Activated T-cell treated with anti-CD3 and anti-CD28 coated beads for 1 hour (primary cell): ENCODE data around the gene KLK11.

Experiments
- DNase-seq: peaks from one replicate; pipeline ENCODE4 v3.0.0-alpha.2; 2020; ENCODE audit warnings: low read depth

Gene KLK11

GRCh38 chr19:51026554-51026831 lies at the start of gene KLK11:
KLK11 (minus strand) TSS chr19:51026616; CDS start chr19:51025631, 985 bp downstream.
- no peak for DNase-seq

DNA sequence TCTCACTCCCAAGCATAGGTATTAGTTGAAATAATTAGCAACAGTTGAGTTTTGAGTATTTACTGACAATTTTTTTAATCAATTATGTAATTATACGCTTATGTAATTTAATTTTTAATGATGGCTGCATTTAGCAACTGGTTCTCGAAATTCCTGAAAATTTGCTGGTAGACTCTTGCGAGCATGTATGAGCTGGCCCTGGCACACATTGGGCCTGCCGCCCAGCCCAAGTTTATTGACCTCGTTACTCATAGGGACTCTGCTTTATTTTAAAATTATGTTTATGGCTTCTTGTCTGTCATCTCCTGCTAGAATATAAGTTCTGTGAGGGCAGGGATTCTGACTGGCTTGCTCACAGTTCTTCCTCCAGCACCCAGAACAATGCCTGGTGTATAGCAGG lies 49.6 kb upstream of the KLK11 start:
- no peak for DNase-seq

- DNase-seq = no peak
These were observed 44.6 kb upstream of the KLK11 start for GRCh38 chr19:51071095-51071405.

DNA sequence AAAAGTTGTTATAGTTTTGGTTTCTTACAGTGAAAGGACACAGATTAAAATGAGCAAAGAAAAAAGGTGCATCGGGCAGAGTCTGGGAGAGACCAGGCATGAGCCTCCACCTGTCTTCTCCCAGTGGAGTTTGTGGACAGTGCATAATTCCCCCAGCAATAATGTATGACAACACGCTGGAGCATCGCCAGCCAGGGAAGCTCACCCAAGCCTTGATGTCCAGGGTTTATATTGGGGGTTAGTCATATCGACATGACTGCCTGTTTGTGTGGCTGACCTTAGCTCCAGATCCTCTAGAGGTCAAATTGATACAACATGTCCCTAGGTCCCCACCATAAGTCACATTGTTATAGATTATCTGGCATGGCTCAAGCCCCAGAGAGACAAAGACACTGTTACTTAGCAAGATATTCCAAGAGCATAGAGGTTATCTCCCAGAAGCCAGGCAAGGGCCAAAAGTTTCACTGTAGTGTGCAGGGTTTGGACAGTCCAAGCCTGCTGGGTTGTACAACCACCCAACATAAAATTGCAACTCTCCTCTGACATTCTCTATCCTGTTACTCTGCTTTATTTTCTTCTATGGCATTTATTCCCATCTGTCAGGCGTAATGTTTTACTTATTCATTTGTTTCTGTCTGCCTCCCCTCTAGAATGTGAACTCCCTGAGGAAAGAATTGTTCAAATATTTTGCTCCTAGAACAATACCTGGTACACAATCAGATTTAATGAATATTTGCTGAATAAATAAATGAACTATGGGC lies 44.1 kb upstream of the KLK11 start:
- no peak for DNase-seq

GRCh38 chr19:51066393-51067186 lies 40.2 kb upstream of the KLK11 start:
- DNase-seq = no peak

- DNase-seq = no peak
These were observed 39.0 kb upstream of the KLK11 start for GRCh38 chr19:51065221-51065960.

GRCh38 chr19:51064534-51065220 lies 38.3 kb upstream of the KLK11 start, which contains the start of gene KLK13:
KLK13 (minus strand) TSS chr19:51065092; CDS start chr19:51065067, 25 bp downstream.
- no peak for DNase-seq

- DNase-seq = no peak
These were observed 37.2 kb upstream of the KLK11 start for GRCh38 chr19:51063664-51064063.

- no peak for DNase-seq
These were observed 34.6 kb upstream of the KLK11 start for GRCh38 chr19:51060973-51061372.

DNA sequence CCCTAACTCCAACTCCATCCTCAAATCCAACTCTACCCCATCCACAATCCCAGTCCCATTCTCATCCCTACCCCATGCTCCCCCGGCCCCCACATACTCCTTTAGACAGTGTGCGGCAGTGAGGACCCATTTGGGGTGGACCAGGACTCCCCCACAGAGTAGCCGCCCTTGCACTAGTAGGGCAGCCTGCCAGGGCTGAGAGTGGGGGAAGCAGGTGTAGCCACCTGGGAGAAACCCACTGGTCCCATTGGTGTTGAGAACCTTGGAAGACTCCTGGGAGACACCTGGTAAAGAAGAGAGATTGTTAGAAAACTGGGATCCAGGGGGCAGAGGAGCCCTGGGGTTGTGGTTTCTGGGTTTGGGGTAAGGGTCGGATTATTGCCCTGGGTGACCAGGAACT lies 33.9 kb upstream of the KLK11 start:
- DNase-seq = no peak

- no peak for DNase-seq
These were observed 33.3 kb upstream of the KLK11 start for GRCh38 chr19:51059715-51060114.

DNA sequence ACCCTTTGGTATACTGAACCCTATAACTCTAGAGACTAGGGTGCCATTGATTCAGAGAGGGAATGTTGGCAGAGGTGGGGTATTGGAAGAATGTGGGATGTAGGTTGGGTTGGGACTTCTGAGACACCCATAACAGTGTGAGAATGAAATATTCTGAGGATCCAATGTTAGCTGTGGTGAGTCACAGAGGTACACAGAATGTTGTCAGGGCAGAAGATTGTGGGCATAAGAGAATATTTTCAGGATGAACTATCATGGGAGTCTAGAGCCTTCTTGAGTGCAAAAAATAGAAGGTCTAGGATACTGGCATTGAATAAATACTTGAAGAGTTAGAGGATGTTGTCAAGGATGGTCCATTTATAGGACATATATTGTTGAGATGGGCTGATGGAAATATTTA lies 29.4 kb upstream of the KLK11 start:
- no peak for DNase-seq

- no peak for DNase-seq
These were observed 20.6 kb upstream of the KLK11 start for GRCh38 chr19:51047031-51047335.

GRCh38 chr19:51044327-51044726 lies 17.9 kb upstream of the KLK11 start:
- DNase-seq = no peak

GRCh38 chr19:51043497-51043896 lies 17.1 kb upstream of the KLK11 start:
- DNase-seq = no peak

DNA sequence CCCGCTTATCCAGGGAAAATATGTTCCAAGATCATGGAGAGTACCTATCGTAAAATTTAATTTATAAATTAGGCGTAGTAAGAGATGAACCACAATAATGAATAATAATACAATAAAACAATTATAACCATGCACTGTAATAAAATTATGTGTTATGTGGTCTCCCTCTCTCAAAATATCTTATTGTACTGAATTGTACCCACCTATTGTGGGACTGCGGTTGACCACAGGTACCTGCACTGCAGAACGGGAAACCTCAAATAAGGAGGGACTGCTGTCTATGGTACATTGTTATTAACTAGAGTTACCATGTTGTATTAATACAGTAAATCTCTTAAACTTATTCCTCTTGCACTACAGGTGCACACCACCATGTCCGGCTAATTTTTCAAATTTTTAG lies 13.7 kb upstream of the KLK11 start:
- no peak for DNase-seq

- DNase-seq = no peak
These were observed 10.1 kb upstream of the KLK11 start for GRCh38 chr19:51036519-51036918.

DNA sequence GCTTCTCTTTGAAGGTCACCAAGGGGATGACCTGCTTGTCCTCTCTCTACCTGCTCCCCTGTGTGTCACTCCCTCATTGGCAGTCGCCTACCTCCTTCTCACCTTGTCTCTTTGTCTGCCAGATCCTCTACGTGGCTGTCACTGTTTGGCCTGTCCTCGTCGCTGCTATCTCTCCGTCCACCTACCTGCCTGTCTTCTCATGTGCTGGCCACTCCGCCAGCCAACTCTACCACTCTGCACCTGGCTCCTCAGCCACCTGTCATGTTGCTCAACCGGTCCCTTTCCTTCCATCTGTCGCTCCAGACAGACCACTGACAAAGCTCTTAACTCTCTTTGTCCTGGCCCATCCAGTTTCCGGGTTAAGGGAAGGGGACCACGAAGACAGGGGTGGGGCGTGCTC lies 8.3 kb upstream of the KLK11 start, which contains the start of gene KLK12:
TSS of gene KLK12 (minus strand) at position 299 of the 400 bp plus-strand sequence. CDS start 381 bp downstream, outside the sequence.
- no peak for DNase-seq

- no peak for DNase-seq
These were observed 5.4 kb upstream of the KLK11 start for GRCh38 chr19:51031880-51032225.

DNA sequence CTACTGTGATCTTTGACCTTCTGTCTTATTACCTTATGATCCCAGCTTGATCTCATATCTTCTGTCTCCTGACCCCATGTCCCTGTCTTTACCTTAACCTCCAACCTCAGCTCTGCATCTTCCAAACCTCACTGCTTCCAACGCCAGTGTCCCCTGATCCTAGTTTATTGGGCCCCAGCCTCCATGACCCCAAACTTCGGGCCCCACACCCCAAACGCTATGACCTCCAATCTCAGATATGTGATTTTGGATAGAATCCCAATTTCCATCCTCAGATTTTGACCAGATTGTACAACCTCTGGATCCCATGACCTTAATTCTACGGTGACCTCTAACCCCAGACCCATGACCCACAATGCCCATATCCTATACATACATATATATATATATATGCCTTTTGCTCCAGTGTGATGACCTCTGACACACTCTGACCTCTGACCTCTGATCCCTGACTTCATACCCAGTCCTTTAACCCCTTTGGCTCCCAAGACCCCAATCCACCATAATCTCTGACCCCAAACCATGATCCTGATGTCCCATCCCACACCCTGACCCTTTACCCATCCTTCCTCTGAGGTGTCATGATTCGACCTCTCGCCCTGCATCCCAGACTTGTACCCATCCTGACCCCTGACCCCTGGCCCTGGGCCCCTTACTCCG lies 4.9 kb upstream of the KLK11 start:
- DNase-seq = no peak

- DNase-seq = no peak
These were observed 4.2 kb upstream of the KLK11 start for GRCh38 chr19:51030631-51031030.

DNA sequence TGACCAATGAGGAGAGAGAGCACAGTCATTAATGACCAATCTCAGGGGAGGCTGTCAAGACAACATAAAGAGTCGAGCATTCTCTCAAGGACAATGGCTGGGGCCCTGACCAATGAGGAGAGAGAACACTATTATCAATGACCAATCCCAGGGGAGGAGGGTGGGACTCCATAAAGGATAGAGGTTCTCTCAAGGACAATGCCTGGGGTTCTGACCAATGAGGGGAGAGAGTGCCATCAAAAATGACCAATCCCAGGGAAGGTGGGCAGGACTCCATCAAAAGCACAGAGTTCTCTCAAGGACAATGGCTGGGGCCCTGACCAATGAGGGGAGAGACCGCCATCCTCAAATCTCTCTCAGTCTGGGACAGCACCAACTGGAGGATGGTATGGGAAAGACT lies 3.3 kb upstream of the KLK11 start:
- no peak for DNase-seq
